GM23338 (cell line): Measurements from ENCODE around the gene DNAJC1. TPM values are rescaled to one million over a fixed set of nuclear protein-coding genes. Genes with fewer than 3 reads are reported as not detected.

Experiments used
- ATAC-seq: fragments of 200-7000 bp; cut with Tn5 transposase; 3 replicates; pipeline ENCODE4 v1.9.1; 2020
- DNase-seq: peaks from one replicate; pipeline ENCODE4 v3.0.0-alpha.2; 2015; ENCODE audit warnings: low spot score
- H2AFZ ChIP-seq: fragments of 200-600 bp; sonication (generic); 2 replicates; pipeline ENCODE4 v1.8.0; 2016; ENCODE audit warnings: antibody characterized with exemption, mild to moderate bottlenecking, moderate library complexity
- H3F3A ChIP-seq: fragments of 200-600 bp; sonication (generic); replicated peaks from 2 replicates; pipeline ENCODE4 v1.8.0; 2017; ENCODE audit warnings: antibody characterized with exemption, mixed run types, low read depth
- H3K27ac ChIP-seq: fragments of 200-600 bp; sonication (generic); 2 replicates; pipeline ENCODE4 v1.6.1; 2016; ENCODE audit warnings: low read depth
- H3K27me3 ChIP-seq: fragments of 200-600 bp; sonication (generic); 2 replicates; pipeline ENCODE4 v1.8.0; 2016; ENCODE audit warnings: mild to moderate bottlenecking, mixed run types, moderate library complexity; ENCODE audit not compliant: insufficient read depth
- H3K36me3 ChIP-seq: fragments of 200-600 bp; sonication (generic); 2 replicates; pipeline ENCODE4 v1.8.0; 2016; ENCODE audit warnings: mild to moderate bottlenecking; ENCODE audit not compliant: insufficient read depth
- H3K4me1 ChIP-seq: fragments of 200-600 bp; sonication (generic); 2 replicates; pipeline ENCODE4 v1.8.0; 2016; ENCODE audit warnings: mild to moderate bottlenecking, moderate library complexity; ENCODE audit not compliant: insufficient read depth
- H3K4me2 ChIP-seq: fragments of 200-600 bp; sonication (generic); 2 replicates; pipeline ENCODE4 v1.7.1; 2017; ENCODE audit warnings: mixed run types
- H3K4me3 ChIP-seq: fragments of 200-600 bp; sonication (generic); 2 replicates; pipeline ENCODE4 v1.6.1; 2016; ENCODE audit warnings: mixed run types
- H3K79me2 ChIP-seq: fragments of 200-600 bp; sonication (generic); replicated peaks from 2 replicates; pipeline ENCODE4 v1.8.0; 2017; ENCODE audit warnings: mild to moderate bottlenecking; ENCODE audit not compliant: insufficient read depth
- H3K9me2 ChIP-seq: fragments of 200-600 bp; sonication (generic); 2 replicates; pipeline ENCODE4 v1.8.0; 2017; ENCODE audit not compliant: insufficient read depth
- H4K20me1 ChIP-seq: fragments of 200-600 bp; sonication (generic); replicated peaks from 2 replicates; pipeline ENCODE4 v1.8.0; 2017; ENCODE audit warnings: mild to moderate bottlenecking; ENCODE audit not compliant: insufficient read depth
- H3K27ac Mint-ChIP-seq: 2 replicates; pipeline ENCODE4 v1.8.0; 2020; ENCODE audit warnings: inconsistent platforms, mild to moderate bottlenecking, moderate library complexity, mixed read lengths
- H3K27me3 Mint-ChIP-seq: 3 replicates; pipeline ENCODE4 v1.8.0; 2022; ENCODE audit warnings: low read depth, mild to moderate bottlenecking, moderate library complexity, mixed read lengths, inconsistent platforms; ENCODE audit not compliant: insufficient read depth, poor library complexity
- H3K36me3 Mint-ChIP-seq: 3 replicates; pipeline ENCODE4 v1.8.0; 2021; ENCODE audit warnings: low read depth, mild to moderate bottlenecking, inconsistent platforms, moderate library complexity, mixed read lengths
- H3K4me1 Mint-ChIP-seq: 3 replicates; pipeline ENCODE4 v1.8.0; 2020; ENCODE audit warnings: mild to moderate bottlenecking, inconsistent platforms, mixed read lengths
- H3K4me3 Mint-ChIP-seq: 3 replicates; pipeline ENCODE4 v1.8.0; 2021; ENCODE audit warnings: moderate library complexity, mild to moderate bottlenecking, inconsistent platforms, mixed read lengths
- H3K9me3 Mint-ChIP-seq: 3 replicates; pipeline ENCODE4 v1.8.0; 2020; ENCODE audit warnings: moderate library complexity, mild to moderate bottlenecking, inconsistent platforms, mixed read lengths
- EZH2 ChIP-seq: fragments of 200-600 bp; sonication (generic); IDR thresholded peaks from one replicate; pipeline ENCODE4 v1.8.0; 2017; ENCODE audit warnings: antibody characterized with exemption, mild to moderate bottlenecking, low read depth; ENCODE audit not compliant: unreplicated experiment
- JUNB ChIP-seq: IDR thresholded peaks from one replicate; pipeline ENCODE4 v1.6.1; 2016; ENCODE audit warnings: antibody characterized with exemption; ENCODE audit not compliant: unreplicated experiment
- NANOG ChIP-seq: IDR thresholded peaks from 2 replicates; pipeline ENCODE4 v1.6.1; 2016; ENCODE audit warnings: antibody characterized with exemption, borderline replicate concordance
- REST ChIP-seq: IDR thresholded peaks from one replicate; pipeline ENCODE4 v1.6.1; 2018; ENCODE audit warnings: antibody characterized with exemption; ENCODE audit not compliant: unreplicated experiment
- STAT1 ChIP-seq: IDR thresholded peaks from one replicate; pipeline ENCODE4 v1.6.1; 2016; ENCODE audit warnings: antibody characterized with exemption; ENCODE audit not compliant: unreplicated experiment
- ZNF114 ChIP-seq: fragments of 250-450 bp; sonication (Bioruptor Pico); IDR thresholded peaks from 2 replicates; pipeline ENCODE4 v1.5.0; 2020; ENCODE audit warnings: mild to moderate bottlenecking, moderate library complexity
- ZNF462 ChIP-seq: fragments of 250-450 bp; sonication (Bioruptor Pico); IDR thresholded peaks from 2 replicates; pipeline ENCODE4 v1.5.0; 2020; ENCODE audit warnings: mild to moderate bottlenecking, moderate library complexity
- polyA plus RNA-seq: library from polyadenylated mRNA; unstranded; fragments of >200 nt; fragmentation: Nextera tagmentation; extraction: Ambion mirVana; gene quantifications from 2 replicates; pipeline ENCODE4 v1.2.1, GENCODE V29; 2016
- total RNA-seq: library from RNA; depleted of rRNA; stranded (reverse); fragments of >200 nt; shearing (Covaris generic); gene quantifications from 2 replicates; pipeline ENCODE4 v1.2.3, GENCODE V29; 2014

Gene DNAJC1
- total and polyA plus RNA-seq, 2 experiments from 2014 or later, result 38.6 to 45.3 TPM

- TF ChIP-seq ZNF462, result no peak
- no peak for TF ChIP-seq JUNB
- TF ChIP-seq EZH2, result no peak
- no peak for TF ChIP-seq NANOG
- TF ChIP-seq REST, result no peak
- no peak for TF ChIP-seq ZNF114 (CRISPR knock-in tag)
- TF ChIP-seq STAT1, result no peak
- Histone ChIP-seq H3K27ac (no peak overlapping the region), H3K4me3 (no peak overlapping the region), H3K4me2 (no peak overlapping the region), H3K4me1 (no peaks in the 10 kb centered on the region), H4K20me1 (no peaks in the 10 kb centered on the region), H2AFZ (no peak overlapping the region), H3F3A (no peaks in the 10 kb centered on the region), H3K36me3 (no peaks in the 10 kb centered on the region), H3K79me2 (no peaks in the 10 kb centered on the region), H3K27me3 (no peaks in the 10 kb centered on the region), H3K9me2 (0 out of 2 replicates have a peak, but pooled peaks cover 5% of the 10 kb centered on the region)
- Mint-ChIP-seq H3K4me1 (no peaks in the 10 kb centered on the region), H3K4me3 (no peak overlapping the region), H3K27ac (no peak overlapping the region), H3K27me3 (peaks cover 1% of the 10 kb centered on the region), H3K36me3 (no peaks in the 10 kb centered on the region), H3K9me3 (no peaks in the 10 kb centered on the region; the same call in 2 of the 3 replicates)
- DNase-seq, result no peak
- ATAC-seq, result no peak
These were observed 12.6 kb upstream of the DNAJC1 start for GRCh38 chr10:22016046-22016705.
